ENCODE measurements around the gene KIF26B. TPM values are rescaled to one million over a fixed set of nuclear protein-coding genes. Genes with fewer than 3 reads are reported as not detected.

KIF26B gene
- total RNA-seq, 1 donor from 2014 or later, result 3.5 TPM

GRCh38 chr1:245641384-245641783 lies 486.6 kb downstream of the KIF26B start:
- DNase-seq, result no peak
- TF ChIP-seq CTCF (IDR thresholded peaks at IDR 0.05; ENCODE audit: borderline replicate concordance), result no peak
- Histone ChIP-seq H3K27me3 (ENCODE audit: low read depth) (no peaks in the 10 kb centered on the region), H3K4me1 (no peaks in the 10 kb centered on the region), H3K4me3 (no peak overlapping the region), H3K36me3 (no peaks in the 10 kb centered on the region), H3K9me3 (replicated peaks) (peaks cover 52% of the 10 kb centered on the region), H3K27ac (replicated peaks) (no peak overlapping the region)
- intact Hi-C loops (cut with micrococcal nuclease), result no loop called here

GRCh38 chr1:245645406-245645805 lies 490.6 kb downstream of the KIF26B start:
- no peaks in the 10 kb centered on the region for H3K36me3 ChIP-seq
- no peak overlapping the region for H3K27ac ChIP-seq (replicated peaks)
- no peaks in the 10 kb centered on the region for H3K27me3 ChIP-seq (ENCODE audit: low read depth)
- H3K4me3 ChIP-seq, result no peak overlapping the region
- H3K9me3 ChIP-seq (replicated peaks), result peaks cover 27% of the 10 kb centered on the region
- intact Hi-C loops (cut with micrococcal nuclease), result no loop called here
- no peaks in the 10 kb centered on the region for H3K4me1 ChIP-seq
- DNase-seq, result no peak
- no peak for TF ChIP-seq CTCF (IDR thresholded peaks at IDR 0.05; ENCODE audit: borderline replicate concordance)

- Histone ChIP-seq H3K4me3 (no peak overlapping the region), H3K9me3 (replicated peaks) (peaks cover 22% of the 10 kb centered on the region), H3K36me3 (no peaks in the 10 kb centered on the region), H3K4me1 (no peaks in the 10 kb centered on the region), H3K27ac (replicated peaks) (no peak overlapping the region), H3K27me3 (ENCODE audit: low read depth) (peaks cover under 1% of the 10 kb centered on the region)
- no peak for DNase-seq
- intact Hi-C loops (cut with micrococcal nuclease), result no loop called here
- TF ChIP-seq CTCF (IDR thresholded peaks at IDR 0.05; ENCODE audit: borderline replicate concordance), result no peak
Observed at GRCh38 chr1:245645894-245646293, 491.1 kb downstream of the KIF26B start.

GRCh38 chr1:245648749-245649522 lies 494.2 kb downstream of the KIF26B start:
- DNase-seq, result no peak
- intact Hi-C loops (cut with micrococcal nuclease), result no loop called here
- Histone ChIP-seq H3K9me3 (replicated peaks) (no peaks in the 10 kb centered on the region), H3K27ac (replicated peaks) (no peak overlapping the region), H3K27me3 (ENCODE audit: low read depth) (peaks cover 3% of the 10 kb centered on the region), H3K4me3 (no peak overlapping the region), H3K36me3 (no peaks in the 10 kb centered on the region), H3K4me1 (no peaks in the 10 kb centered on the region)
- no peak for TF ChIP-seq CTCF (IDR thresholded peaks at IDR 0.05; ENCODE audit: borderline replicate concordance)

GRCh38 chr1:245649666-245650065 lies 494.9 kb downstream of the KIF26B start:
- Histone ChIP-seq H3K27me3 (ENCODE audit: low read depth) (peaks cover 3% of the 10 kb centered on the region), H3K9me3 (replicated peaks) (no peaks in the 10 kb centered on the region), H3K27ac (replicated peaks) (no peak overlapping the region), H3K4me3 (no peak overlapping the region), H3K4me1 (peaks cover 3% of the 10 kb centered on the region), H3K36me3 (no peaks in the 10 kb centered on the region)
- intact Hi-C loops (cut with micrococcal nuclease), result no loop called here
- DNase-seq, result no peak
- no peak for TF ChIP-seq CTCF (IDR thresholded peaks at IDR 0.05; ENCODE audit: borderline replicate concordance)
